ENCODE data around the gene SHB.
"Not testable (repeated sequence)": the region's sequence is repeated elsewhere in the genome, so short reads cannot be mapped to it uniquely, and the experiment has no call there.

SHB gene

DNA sequence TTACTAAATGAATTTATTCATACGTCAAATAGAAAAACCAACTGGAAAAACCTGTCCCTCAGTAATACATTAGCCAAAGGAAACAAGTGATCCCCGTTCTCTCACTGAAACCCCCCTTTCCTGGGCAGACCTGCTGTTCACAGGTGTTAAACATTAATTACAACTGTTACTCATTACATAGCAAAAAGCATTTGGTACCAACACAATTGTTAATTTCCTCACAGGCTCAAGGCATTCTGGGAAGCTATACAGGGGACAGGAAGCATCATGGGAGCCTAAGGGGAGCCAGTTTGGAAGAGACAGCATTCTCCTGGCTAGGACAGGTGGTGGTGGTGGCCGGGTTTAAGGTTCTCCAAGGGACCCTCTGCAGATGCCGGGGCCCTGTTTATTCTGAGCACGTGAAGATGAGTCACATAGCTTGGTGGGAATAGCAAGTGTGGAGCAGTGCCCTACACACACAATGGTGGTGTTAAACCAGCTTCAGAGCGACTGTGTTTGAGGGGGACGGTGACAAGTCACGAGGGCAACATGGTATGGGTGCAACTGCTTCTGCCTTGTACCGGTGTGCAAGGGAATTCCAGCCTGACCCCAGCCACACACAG, 102.5 kb downstream of the SHB start:
- DNase-seq = peak in 1 of 2 experiments; percentile 38

DNA sequence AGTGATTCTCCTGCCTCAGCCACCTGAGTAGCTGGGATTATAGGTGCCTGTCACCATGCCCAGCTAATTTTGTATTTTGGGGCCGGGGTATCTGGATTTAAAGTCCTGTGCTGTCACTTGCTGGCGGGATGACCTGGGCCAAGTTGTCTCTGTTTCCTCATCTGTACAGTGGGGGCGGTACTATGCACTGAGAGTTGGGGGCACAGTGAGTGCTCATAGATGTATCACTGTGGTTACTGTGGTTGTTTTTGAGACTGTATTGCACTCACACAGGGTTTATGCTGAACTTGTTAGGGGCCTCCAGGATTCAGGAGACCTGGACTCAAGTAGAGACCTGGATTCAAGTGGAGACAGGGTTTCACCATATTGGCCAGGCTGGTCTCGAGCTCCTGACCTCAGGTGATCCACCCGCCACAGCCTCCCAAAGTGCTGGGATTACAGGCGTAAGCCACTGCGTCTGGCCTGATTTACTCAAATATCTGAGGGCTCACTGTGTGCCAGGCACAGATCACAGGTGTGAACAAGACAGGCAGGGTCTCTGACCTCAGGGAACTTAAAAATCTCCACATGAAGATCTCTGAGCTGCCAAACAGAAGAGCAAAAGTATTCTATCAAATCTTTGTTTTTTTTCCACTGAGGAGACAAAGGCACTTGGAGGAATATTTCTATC, 103.2 kb downstream of the SHB start:
- DNase-seq = not testable (repeated sequence)

DNA sequence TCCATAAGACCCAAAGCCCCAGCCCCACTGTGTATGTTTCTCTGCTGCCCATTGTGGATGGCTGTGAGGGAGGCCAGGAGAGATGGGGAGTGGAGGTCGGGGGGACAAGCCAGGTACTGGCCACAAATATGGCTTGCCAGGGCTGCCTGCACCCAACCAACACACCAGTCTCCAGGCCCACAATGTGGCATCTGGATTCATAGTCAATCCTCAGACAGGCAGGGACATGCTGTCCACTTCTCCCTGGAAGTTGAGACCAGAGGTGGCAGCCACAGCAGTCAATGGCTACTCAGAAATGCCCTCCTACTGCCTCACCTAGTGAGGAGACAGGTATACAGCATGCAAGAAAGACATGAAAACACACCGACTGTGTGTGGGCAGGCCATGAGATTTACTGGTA, 103.9 kb downstream of the SHB start:
- DNase-seq = no peak

DNA sequence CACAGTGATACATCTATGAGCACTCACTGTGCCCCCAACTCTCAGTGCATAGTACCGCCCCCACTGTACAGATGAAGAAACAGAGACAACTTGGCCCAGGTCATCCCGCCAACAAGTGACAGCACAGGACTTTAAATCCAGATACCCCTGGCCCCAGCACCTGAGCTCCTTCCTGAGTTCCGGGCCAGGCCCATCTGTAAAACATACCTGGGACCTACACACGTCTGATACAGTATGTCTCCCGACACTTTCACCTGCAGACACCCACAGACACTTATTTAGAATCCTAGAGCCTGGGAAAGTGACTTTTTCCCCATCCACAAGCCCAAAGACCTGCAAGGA, 104.3 kb downstream of the SHB start:
- no peak for DNase-seq

DNA sequence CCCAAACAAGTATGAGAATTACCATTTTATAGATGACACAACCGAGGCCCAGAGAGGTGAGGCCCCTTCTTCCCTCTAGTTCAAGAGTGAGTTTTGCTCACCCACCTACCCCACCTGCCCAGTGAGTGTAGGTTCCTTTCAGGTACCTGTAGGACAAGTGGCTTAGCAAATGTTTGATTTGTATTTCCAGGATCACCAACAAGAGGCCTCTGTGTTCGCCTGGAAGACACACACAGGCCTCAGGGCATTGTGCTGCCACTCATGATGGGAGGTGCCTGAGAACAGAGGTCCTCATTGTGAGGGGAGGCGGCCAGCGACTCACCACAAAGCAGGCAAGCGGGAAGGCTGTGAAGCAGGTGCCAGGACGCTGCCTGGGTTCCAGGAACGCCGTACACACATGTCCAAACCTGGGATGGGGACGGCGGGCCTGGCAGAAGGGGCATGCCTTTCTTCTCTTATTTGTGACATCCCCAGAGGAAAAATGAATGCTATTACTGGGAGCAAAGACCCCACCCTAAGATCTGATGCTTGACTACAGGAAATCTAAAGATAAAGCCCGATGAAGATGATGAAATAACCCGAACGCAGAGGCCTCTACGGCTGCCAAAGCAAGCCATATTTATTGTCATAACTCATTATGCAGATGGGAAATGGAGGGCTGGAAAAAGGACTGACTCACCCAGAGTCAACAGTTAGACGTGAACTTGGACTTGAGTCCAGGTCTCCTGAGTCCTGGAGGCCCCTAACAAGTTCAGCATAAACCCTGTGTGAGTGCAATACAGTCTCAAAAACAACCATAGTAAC, 104.9 kb downstream of the SHB start:
- DNase-seq = peak; percentile 57 to 81

DNA sequence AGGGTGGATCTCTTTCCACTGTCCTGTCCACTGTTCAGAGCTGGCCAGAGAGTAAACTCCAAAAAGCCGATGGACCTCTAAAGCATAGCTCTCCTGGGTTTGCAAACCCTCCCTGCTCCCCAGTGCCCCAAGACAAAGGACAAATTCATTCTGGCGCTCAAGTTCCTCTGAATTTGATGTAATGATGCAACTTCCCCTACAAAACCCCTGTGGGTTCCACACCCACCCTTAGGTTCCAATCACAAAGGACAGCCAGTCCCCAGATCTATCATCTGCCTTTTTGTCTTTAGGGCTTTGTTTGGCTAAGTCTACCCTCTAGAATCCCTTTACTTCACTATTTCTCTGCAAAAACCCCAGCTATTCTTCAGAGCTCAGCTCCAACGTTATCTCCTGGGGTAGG, 107.7 kb downstream of the SHB start:
- DNase-seq = no peak

DNA sequence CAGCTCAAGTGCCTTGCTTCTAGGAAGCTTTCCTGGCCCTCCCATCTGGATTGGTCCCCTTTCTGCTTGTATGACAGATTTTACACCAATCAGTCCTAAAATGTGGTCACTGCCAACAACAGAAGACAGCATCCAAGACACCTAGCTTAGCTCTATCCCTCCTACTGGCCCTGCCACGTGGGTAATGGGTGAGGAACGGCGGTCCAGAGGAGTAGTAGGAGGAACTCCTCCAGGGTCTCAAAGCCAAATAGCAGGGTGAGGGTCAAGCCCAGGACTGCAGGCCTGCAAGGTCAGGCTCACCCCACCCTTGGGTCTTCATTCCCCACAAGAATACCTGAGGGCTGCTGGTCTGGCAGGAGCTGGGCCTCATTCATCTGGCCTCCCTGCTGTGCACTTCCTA, 108.4 kb downstream of the SHB start:
- DNase-seq = no peak

DNA sequence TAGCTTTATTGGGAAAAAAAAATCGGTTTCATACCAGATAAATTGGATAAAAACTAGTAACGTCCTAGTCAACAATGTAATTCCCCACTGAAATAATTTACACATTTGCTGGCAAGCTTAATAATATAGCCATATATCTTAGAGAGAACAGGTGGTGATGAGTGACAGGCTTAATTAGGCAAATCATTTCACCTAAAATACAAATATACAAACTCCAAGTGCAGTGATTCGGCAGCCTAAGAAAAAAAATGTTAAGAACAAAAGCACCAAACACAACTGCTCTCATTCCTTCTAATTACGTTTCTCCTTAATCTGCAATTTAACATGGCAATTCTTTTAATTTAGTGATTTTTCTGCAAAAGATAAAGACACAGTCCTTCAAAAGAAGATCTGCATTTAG, 109.1 kb downstream of the SHB start:
- DNase-seq = no peak

DNA sequence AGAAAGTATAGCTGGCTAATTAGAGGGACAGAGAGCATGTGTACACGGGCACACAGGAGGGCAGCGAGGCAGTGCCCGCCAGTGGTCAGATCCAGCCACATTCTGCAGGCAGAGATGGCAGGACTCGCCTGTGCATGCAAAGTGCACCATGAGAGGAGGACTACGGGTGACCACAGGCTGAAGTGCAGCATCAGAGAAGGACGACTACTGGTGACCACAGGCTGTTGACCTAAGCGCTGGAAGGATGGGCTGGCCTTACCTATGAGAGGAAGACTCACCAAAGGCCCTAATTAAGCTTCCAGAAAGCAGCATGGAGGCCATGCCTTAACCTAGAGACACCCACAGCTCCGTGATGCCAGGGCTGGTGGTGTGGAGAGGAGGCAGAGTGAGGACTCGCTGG, 110.9 kb downstream of the SHB start:
- DNase-seq = no peak

DNA sequence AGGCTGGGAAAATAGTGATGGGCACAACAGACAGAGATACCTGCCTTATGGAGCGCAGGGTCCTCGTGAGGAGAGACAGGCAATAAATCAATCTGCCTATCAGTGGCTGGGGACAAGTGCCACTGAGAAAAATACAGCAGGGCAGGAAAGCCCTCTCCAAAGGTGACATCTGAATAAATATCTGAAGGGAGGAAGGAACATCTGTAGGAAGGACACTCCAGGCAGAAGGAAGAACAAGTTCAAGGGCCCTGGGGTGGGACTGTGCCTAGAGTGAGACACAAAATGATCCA, 111.4 kb downstream of the SHB start:
- DNase-seq = no peak

DNA sequence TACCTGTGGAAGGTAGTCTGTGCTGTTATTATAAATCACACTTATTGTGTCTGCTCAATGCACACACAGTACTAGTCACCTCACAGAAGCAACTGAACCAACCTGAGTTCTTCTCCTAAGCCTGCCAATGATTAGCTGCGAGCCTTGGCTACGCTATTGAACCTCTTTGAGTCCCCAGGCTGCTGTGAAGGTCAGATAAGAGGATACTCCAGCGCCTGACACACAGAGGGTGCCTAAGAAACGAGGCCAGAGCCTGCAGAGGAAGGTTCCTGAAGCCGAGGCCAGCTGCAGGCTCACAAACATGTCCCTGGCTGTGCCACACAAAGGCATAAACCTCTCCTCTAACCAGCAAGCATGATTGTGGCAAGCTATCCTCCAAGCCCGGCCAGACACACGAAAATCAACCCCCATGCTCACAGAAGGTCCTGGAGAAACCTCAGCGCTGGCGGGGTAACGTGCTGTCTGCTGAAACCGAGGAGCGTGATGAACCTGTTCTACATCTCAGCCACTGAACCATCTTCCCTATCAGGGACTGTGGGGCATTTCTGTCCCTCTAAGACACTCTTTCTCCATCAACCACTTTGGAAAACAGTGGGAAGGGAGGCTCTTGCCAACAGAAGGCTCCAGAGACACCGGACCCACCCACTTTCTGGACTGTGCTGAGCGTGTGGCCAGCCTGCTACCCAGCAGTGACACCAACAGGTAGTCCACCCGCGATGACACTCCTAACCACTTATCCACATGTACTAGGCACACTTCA, 111.9 kb downstream of the SHB start:
- no peak for DNase-seq

DNA sequence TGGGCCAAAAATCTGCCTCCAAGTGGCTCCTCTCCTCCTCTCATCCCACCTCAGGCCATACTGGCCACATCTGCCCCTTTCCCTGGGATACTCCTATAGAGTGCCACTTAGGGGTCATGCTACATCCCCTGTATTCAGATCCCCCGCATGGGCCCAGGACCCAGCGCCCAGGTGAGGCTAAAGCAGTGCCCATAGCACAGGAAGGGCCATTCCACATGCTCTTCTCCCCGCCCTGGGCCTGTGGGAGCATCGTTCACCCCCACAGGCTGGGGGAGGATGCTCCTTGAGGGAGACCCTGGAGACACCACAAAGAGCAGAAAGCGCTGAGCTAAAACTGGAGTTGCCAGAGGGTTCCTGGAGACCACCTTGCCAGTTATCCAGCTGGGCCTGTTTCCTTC, 112.6 kb downstream of the SHB start:
- no peak for DNase-seq

DNA sequence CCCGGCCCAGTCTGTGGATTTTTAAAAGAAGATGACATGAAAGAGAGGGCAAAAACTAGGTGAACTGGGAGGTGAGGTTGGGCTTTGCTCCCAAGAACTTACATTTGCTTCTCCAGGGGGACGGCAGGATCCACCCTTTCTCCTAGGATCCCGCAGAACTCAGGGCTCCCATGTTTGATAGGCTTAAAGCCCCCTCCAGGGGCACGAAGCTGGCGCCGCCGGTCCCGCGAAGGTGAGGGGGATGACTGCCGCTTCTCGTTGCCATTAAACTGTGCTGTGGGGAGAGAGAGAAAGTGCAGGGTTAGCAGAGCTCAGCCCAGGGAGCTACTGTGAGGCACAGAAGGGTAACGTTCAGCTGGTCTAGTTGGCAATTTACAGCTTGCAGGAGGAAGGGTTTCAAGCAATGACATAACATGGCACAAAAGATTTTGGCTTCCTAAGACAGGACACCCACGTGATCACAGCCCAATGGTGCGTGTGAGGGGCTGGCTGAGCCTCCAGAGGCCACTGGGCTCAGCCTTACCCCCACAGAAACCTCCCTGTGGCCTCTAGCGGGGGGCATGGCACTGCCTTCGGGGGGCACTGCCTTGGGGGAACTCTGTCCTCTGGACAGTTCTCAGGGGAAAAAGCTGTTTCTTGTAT, 113.1 kb downstream of the SHB start:
- DNase-seq = no peak

DNA sequence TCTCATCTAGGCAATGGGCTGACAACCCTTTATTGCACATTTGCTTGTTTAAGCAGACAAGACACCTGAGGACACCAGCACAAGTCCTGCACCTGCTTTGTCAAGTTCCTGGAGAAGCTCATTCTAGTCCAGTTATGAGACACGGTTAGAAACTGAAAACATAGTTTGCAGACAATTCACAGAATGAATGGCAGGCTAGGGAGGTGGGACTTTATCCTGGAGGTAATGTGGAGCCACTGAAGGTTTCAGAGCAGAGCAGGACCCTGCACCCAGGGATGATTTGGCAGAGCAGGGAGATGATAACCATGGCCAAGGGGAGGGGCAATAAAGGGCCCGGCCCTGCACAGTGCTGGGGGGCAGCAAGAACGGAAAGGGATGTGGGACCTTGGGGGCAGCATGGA, 114.4 kb downstream of the SHB start:
- no peak for DNase-seq

DNA sequence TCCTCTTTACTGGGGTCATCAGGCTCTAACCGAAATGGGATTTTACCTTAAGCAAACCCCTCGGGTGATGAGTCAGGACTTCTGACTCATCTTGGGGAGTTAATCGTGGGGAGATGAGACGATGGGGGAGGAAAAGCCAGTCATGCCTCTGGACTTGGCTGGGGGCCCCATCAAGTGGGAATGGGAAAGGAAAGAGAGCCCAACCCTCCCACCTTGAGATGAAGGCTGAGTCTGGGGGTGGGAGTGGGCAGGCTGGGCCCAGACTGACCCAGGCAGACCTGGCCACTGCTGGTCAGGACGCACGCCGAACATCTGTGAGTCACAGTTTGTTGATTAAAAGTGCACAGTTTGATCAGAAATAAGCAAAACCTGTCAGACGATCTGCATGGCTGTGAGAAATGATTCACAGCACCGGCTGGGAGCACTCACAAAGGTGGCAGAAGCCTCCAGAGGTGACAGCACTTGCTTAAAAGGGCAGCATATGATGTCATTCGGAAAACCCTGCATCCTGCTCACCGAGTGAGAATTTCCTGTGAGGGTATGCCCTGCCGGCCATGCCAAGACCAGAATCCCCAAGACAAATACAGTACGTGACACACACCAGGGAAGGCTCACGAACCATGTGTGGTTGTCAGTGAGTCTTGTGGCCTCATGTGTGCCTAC, 115.1 kb downstream of the SHB start:
- DNase-seq = no peak

DNA sequence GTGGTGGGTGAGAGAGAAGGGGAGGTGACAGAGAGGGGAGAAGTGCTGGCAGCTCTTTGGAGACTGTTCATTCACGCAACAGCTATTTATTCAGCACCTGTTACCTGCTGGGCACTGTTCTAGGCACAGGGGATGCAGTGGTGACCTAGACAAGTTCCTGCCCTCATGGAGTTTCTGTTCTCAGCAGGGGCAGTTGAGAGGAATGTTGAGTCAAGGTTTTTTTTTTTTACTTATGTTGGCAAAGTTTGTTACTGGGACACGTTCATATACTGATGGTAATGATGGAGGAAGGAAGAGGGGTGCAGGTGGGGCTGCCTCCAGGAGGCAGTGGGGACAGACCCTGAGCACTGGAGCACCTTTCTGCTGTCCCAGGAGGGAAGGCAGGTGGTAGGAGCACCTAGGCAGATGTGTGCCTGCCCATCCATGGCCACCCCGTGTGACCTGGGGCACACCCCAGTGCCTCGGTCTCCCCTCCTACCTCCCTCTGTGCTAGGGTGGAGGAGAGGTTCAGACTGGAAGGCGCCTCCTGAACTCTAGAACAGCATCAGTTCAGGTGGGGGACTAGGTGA, 115.7 kb downstream of the SHB start:
- no peak for DNase-seq

DNA sequence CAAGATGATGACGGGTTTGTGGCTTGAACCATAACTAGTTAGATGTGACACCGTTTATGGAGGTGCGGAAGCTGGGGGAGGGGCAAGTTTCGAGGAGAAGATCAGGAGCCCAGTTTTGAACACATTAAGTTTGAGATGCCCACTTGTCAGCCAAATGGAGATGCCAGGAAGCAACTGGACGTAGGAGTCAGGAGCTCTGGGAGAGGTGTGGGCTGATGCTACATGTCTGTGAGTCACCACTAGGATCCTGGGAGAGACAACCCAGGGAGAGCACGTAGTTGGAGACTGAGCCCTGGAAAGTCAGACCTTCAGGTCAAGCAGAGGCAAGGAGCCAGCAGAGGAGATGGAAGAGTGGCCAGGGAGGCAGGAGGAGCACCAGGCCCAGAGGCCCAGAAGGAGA, 116.3 kb downstream of the SHB start:
- DNase-seq = no peak

DNA sequence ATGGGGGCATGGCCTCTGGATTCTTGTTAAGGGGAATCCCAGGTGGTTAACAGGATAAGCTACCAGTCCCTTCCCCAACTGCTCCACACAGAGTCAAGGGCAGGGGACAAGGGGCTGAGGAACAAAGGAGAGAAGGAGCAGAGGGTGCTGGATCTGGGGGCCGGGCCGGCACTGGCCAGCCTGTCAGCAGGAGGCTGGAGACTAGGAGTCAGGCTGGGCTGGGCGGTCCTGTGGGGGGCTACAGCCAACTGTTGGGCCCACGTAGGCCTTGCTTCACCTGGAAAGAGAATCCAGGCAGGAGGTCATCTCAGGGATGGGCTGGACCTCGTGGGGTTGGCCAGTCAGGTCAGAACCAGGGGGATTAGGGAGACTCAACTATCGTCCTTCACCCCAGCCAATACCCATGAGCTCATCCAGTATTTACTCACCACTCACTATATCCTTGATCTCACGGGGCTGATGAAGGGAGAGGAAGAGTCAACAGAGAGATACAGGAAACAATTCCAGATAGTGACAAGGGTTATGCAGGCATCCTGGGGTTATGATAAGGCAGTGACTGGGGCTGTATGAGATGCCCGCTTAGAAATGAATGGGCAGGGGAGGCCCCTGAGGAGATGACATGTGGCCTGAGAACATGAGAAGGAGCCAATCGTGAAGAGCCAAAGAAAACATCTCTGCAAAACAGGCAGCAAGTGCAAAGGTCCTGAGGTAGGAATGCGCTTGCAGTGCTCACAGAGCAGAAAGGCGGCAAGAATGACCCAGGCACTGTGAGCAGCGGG, 117.2 kb downstream of the SHB start:
- no peak for DNase-seq

DNA sequence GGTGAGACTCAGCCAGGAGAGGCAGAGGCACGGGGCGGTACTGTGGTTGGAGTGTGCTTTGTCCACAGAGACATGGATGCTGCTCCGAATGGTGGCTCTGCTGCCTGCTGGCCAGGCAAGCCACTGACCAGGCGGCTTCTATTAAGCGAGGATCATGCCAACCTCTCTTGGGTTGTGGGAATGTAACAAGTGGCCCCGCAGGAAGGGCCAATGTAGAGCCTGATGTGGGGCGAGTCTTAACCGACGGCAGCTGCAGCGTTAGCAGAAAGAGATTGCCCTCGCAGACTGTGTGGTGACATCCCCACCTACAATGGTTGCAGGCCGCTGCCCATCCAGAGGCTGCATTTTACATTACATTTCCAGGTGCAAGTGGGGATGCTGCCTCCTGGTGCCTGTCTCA, 118.5 kb downstream of the SHB start:
- DNase-seq = no peak

DNA sequence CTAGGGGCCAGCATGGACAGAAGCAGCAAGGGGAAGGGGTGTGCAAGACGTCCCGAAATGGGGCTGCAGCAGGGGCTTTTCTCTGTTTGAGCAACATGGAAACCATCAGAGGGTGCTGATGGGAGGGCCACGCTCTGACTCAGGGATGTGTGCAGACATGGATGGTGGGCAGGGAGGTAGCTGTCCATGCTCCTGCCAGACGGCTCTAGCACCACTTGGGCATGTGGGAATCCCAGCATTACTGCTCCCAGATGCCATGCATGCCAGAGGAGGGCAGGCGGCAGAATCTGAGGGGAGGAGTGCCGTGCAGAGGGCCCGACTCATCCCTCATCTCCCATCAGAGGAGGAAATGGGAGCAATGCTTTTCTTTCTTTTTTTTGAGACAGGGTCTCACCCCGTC, 119.5 kb downstream of the SHB start:
- DNase-seq = no peak

DNA sequence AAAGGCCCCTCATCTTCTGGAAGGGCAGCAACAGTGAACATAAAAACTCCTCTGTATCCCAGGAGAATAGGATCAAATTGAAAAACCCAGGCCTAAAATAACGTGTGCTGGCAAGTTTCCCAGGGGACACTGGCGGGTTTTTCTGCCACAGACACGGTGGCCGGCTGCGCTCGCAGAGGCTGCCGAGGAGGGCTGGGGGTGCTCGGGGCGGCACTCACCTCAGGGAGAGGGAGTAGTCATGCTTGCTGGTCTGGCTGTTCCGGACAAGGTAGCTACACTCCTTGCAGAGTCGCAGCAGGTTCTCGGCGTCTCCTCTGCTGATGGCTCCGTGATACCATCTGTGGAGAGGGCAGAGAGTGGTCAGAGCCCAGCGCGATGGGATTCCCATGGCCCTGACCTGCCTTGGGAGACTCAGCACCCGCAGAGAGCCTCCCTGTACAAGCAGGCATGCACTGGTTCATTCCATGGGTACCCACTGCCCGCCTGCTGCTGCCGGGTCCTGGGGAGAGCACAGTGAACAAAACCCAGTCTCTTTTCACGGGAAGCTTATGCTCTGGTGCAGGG, 120.5 kb downstream of the SHB start:
- no peak for DNase-seq
